Small intestine (tissue), 16 donors: ENCODE measurements around the gene ASZ1. TPM values are rescaled to one million over a fixed set of nuclear protein-coding genes. Genes with fewer than 3 reads are reported as not detected.
"Not testable (repeated sequence)": the region's sequence is repeated elsewhere in the genome, so short reads cannot be mapped to it uniquely, and the experiment has no call there.

Experiments used
- DNase-seq, 2 donors: peaks; one replicate each; pipeline versions ENCODE4 v3.0.0 to v3.0.0-alpha.2; 2013
- FAIRE-seq: peaks from 2 replicates; lab custom pipeline; 2012; peaks lifted over from hg19 to GRCh38; lab: Jason Lieb, UNC
- H3K27ac ChIP-seq, 3 donors: one replicate each; pipeline ENCODE4 v1.5.1; 2013; ENCODE audit warnings: low read length in 2 of 3, mild to moderate bottlenecking in 2 of 3, control low read depth in 1 of 3, inconsistent platforms in 1 of 3, low read depth in 1 of 3, moderate library complexity in 1 of 3
- H3K27me3 ChIP-seq, 3 donors: one replicate each; pipeline ENCODE4 v1.6.1; 2013; ENCODE audit warnings: low read length in 3 of 3, inconsistent platforms in 1 of 3; ENCODE audit not compliant: control insufficient read depth in 3 of 3, insufficient read depth in 3 of 3
- H3K36me3 ChIP-seq, 3 donors: one replicate each; pipeline ENCODE4 v1.6.1; 2013; ENCODE audit warnings: low read length in 3 of 3, inconsistent platforms in 1 of 3, low read depth in 1 of 3, mild to moderate bottlenecking in 1 of 3, moderate library complexity in 1 of 3; ENCODE audit not compliant: control insufficient read depth in 3 of 3, insufficient read depth in 2 of 3
- H3K4me1 ChIP-seq, 3 donors: one replicate each; pipeline ENCODE4 v1.6.1; 2013; ENCODE audit warnings: low read length in 2 of 3, inconsistent platforms in 1 of 3, low read depth in 1 of 3, mild to moderate bottlenecking in 1 of 3, moderate library complexity in 1 of 3; ENCODE audit not compliant: control insufficient read depth in 3 of 3, insufficient read depth in 2 of 3
- H3K4me3 ChIP-seq, 3 donors: one replicate each; pipeline ENCODE4 v1.5.1; 2013; ENCODE audit warnings: low read length in 3 of 3, control low read depth in 1 of 3, inconsistent platforms in 1 of 3, low read depth in 1 of 3, mild to moderate bottlenecking in 1 of 3, moderate library complexity in 1 of 3
- H3K9me3 ChIP-seq, 2 donors: one replicate each; pipeline ENCODE4 v1.6.1; 2013; ENCODE audit warnings: low read depth in 1 of 2, low read length in 1 of 2; ENCODE audit not compliant: control insufficient read depth in 2 of 2, insufficient read depth in 1 of 2
- WGBS, 3 donors: extraction: QIAGEN DNeasy Blood & Tissue Kit; methylation state at CpG; one replicate each; pipeline ENCODE4 v1.1.7; 2013; 5-methylcytosine and 5-hydroxymethylcytosine counted together
- long read RNA-seq, 10 donors: transcript quantifications; one replicate each; lab custom pipeline, GENCODE V29; 2026
- polyA plus RNA-seq, 4 donors: library from polyadenylated mRNA; stranded (reverse) in 3 of 4; unstranded in 1 of 4; fragments of 200-250 nt in 3 of 4; fragments of 120-200 nt in 1 of 4; gene quantifications; one replicate each; pipeline versions ENCODE4 v1.2.1 to v1.2.3, GENCODE V29; 2013
- donor health status: healthy with polysubstance abuse.
- donor health status: control.
- donor health status: control.
- donor health status: Bipolar disorder and iron deficiency.
- donor health status: healthy.

ASZ1 gene
- polyA plus RNA-seq = not detected
- long read RNA-seq, donor 1 = 0 reads
- long read RNA-seq, donor 2 = 0 reads
- long read RNA-seq, donor 3 = 0 reads
- long read RNA-seq, donor 4 = 0 reads
- long read RNA-seq, donor 5 = 0 reads
- long read RNA-seq, donor 6 = 0 reads
- long read RNA-seq, donor 7 = 0 reads
- long read RNA-seq, donor 8 = 0 reads
- long read RNA-seq, donor 9 = 0 reads
- long read RNA-seq, donor 10 = 0 reads

GRCh38 chr7:117427258-117427701 lies at the start of gene ASZ1:
ASZ1 (minus strand) TSS chr7:117427493; CDS start chr7:117427460, 33 bp downstream.
- Histone ChIP-seq H3K4me1 (no peaks in the 10 kb centered on the region), H3K9me3 (peaks cover 0 to 8% of the 10 kb centered on the region in 2 donors), H3K27ac (no peak within 1 kb of the TSS), H3K36me3 (no peaks in the 10 kb centered on the region), H3K4me3 (no peak within 1 kb of the TSS), H3K27me3 (no peaks in the 10 kb centered on the region)
- DNase-seq (no peak), FAIRE-seq (no peak)
- 86 to 92% (median 90%) methylated on average over 41 of the region's 41 CpGs for WGBS, 3 donors

- H3K4me1 ChIP-seq = peaks cover 0 to 2% (median 0%) of the 10 kb centered on the region in 3 donors
- WGBS, 3 donors = 62 to 73% (median 67%) methylated on average over 4 of the region's 4 CpGs
- FAIRE-seq = no peak
- no peak overlapping the region for H3K4me3 ChIP-seq
- peaks cover 0 to 3% (median 0%) of the 10 kb centered on the region in 3 donors for H3K27me3 ChIP-seq
- H3K36me3 ChIP-seq = no peaks in the 10 kb centered on the region
- no peak for DNase-seq
- H3K27ac ChIP-seq = no peak overlapping the region
- H3K9me3 ChIP-seq = no peaks in the 10 kb centered on the region
Measured at GRCh38 chr7:117476557-117477215, 49.4 kb upstream of the ASZ1 start.

GRCh38 chr7:117472335-117472734 lies 45.0 kb upstream of the ASZ1 start:
- no peak overlapping the region for H3K27ac ChIP-seq
- no peaks in the 10 kb centered on the region for H3K27me3 ChIP-seq
- H3K36me3 ChIP-seq = no peaks in the 10 kb centered on the region
- DNase-seq (no peak), FAIRE-seq (no peak)
- H3K4me3 ChIP-seq = no peak overlapping the region
- H3K4me1 ChIP-seq = peaks cover 0 to 3% (median 2%) of the 10 kb centered on the region in 3 donors
- H3K9me3 ChIP-seq = no peaks in the 10 kb centered on the region

- Histone ChIP-seq H3K27ac (no peak overlapping the region), H3K27me3 (no peaks in the 10 kb centered on the region), H3K36me3 (no peaks in the 10 kb centered on the region), H3K4me1 (peaks cover 0 to 3% (median 2%) of the 10 kb centered on the region in 3 donors), H3K9me3 (no peaks in the 10 kb centered on the region), H3K4me3 (no peak overlapping the region)
- FAIRE-seq = no peak
- 9 to 48% (median 23%) methylated on average over 5 of the region's 5 CpGs for WGBS, 3 donors
- peak in 1 of 2 donors; percentile 74 for DNase-seq
Measured at GRCh38 chr7:117470777-117471176, 43.5 kb upstream of the ASZ1 start.

- Histone ChIP-seq H3K36me3 (no peaks in the 10 kb centered on the region), H3K27me3 (no peaks in the 10 kb centered on the region), H3K4me1 (peaks cover 0 to 3% (median 2%) of the 10 kb centered on the region in 3 donors), H3K9me3 (no peaks in the 10 kb centered on the region), H3K4me3 (no peak overlapping the region), H3K27ac (no peak overlapping the region)
- 90 to 96% (median 95%) methylated on average over 2 of the region's 2 CpGs for WGBS, 3 donors
- DNase-seq = no peak
- FAIRE-seq = no peak
Measured at GRCh38 chr7:117468174-117468573, 40.9 kb upstream of the ASZ1 start.

- H3K4me3 ChIP-seq, H3K36me3 ChIP-seq, DNase-seq, H3K4me1 ChIP-seq, H3K27ac ChIP-seq, H3K27me3 ChIP-seq, FAIRE-seq, H3K9me3 ChIP-seq: not testable (repeated sequence)
- WGBS, 3 donors = 91 to 95% (median 94%) methylated on average over 2 to 3 of the region's 4 CpGs
Measured at GRCh38 chr7:117460815-117461214, 33.5 kb upstream of the ASZ1 start.

- H3K4me1 ChIP-seq = no peaks in the 10 kb centered on the region
- no peaks in the 10 kb centered on the region for H3K36me3 ChIP-seq
- FAIRE-seq (no peak), DNase-seq (no peak)
- H3K4me3 ChIP-seq = no peak overlapping the region
- H3K27me3 ChIP-seq = no peaks in the 10 kb centered on the region
- no peaks in the 10 kb centered on the region for H3K9me3 ChIP-seq
- no peak overlapping the region for H3K27ac ChIP-seq
Measured at GRCh38 chr7:117459735-117460134, 32.4 kb upstream of the ASZ1 start.

GRCh38 chr7:117458977-117459583 lies 31.8 kb upstream of the ASZ1 start:
- H3K36me3 ChIP-seq = no peaks in the 10 kb centered on the region

More at GRCh38 chr7:117458977-117459583, 31.8 kb upstream of the ASZ1 start:
- Histone ChIP-seq H3K4me3 (no peak overlapping the region), H3K27ac (no peak overlapping the region), H3K27me3 (no peaks in the 10 kb centered on the region), H3K9me3 (no peaks in the 10 kb centered on the region), H3K4me1 (no peaks in the 10 kb centered on the region)
- DNase-seq (peak; percentile 47 to 55), FAIRE-seq (no peak)
- WGBS, 3 donors = 28 to 39% (median 32%) methylated on average over 3 of the region's 3 CpGs
